Activated naive CD8-positive, alpha-beta T cell treated with anti-CD3 and anti-CD28 coated beads, Interleukin-2, amount 50 U/mL, for 24 hours (primary cell): ENCODE measurements around the gene COA6.

ENCODE experiments used
- ATAC-seq: fragments of 150-1000 bp; cut with Tn5 transposase; one replicate; pipeline ENCODE4 v1.10.0; 2021
- DNase-seq: peaks from one replicate; pipeline ENCODE4 v3.0.0; 2021
- H3K27ac Mint-ChIP-seq: one replicate; pipeline ENCODE4 v1.8.0; 2021; ENCODE audit warnings: mild to moderate bottlenecking, mixed read lengths
- H3K27me3 Mint-ChIP-seq: one replicate; pipeline ENCODE4 v1.8.0; 2021; ENCODE audit warnings: mixed read lengths
- H3K36me3 Mint-ChIP-seq: one replicate; pipeline ENCODE4 v1.8.0; 2021; ENCODE audit warnings: low read depth, mixed read lengths
- H3K4me1 Mint-ChIP-seq: one replicate; pipeline ENCODE4 v1.8.0; 2021; ENCODE audit warnings: mixed read lengths
- H3K4me3 Mint-ChIP-seq: one replicate; pipeline ENCODE4 v1.8.0; 2021; ENCODE audit warnings: mild to moderate bottlenecking, moderate library complexity, mixed read lengths
- H3K9me3 Mint-ChIP-seq: one replicate; pipeline ENCODE4 v1.8.0; 2021; ENCODE audit warnings: mixed read lengths

The COA6 gene

GRCh38 chr1:234373064-234373958, at the start of gene COA6:
TSS of gene COA6 (plus strand) at chr1:234373456. CDS start at chr1:234373467, 11 bp downstream.
- H3K36me3 Mint-ChIP-seq: peaks cover 48% of the 10 kb centered on the region
- H3K9me3 Mint-ChIP-seq: no peaks in the 10 kb centered on the region
- peaks cover 66% of the 10 kb centered on the region for H3K4me1 Mint-ChIP-seq
- peaks cover 2% of the 10 kb centered on the region for H3K27me3 Mint-ChIP-seq
- ATAC-seq (peak; percentile 91), DNase-seq (peak; percentile 91)
- H3K27ac Mint-ChIP-seq: peak within 1 kb of the TSS; percentile 100
- H3K4me3 Mint-ChIP-seq: peak within 1 kb of the TSS; percentile 96

- peaks cover 46% of the 10 kb centered on the region for H3K4me1 Mint-ChIP-seq
- ATAC-seq (no peak), DNase-seq (no peak)
- H3K36me3 Mint-ChIP-seq: no peaks in the 10 kb centered on the region
- no peaks in the 10 kb centered on the region for H3K27me3 Mint-ChIP-seq
- H3K9me3 Mint-ChIP-seq: no peaks in the 10 kb centered on the region
- H3K4me3 Mint-ChIP-seq: no peak overlapping the region
- no peak overlapping the region for H3K27ac Mint-ChIP-seq
Measured at GRCh38 chr1:234324821-234325220, 48.4 kb upstream of the COA6 start.

GRCh38 chr1:234325878-234326496, 47.3 kb upstream of the COA6 start:
- Mint-ChIP-seq H3K4me3 (peak overlapping the region; percentile 80), H3K9me3 (no peaks in the 10 kb centered on the region), H3K27ac (peak overlapping the region; percentile 96)

GRCh38 chr1:234326497-234327366, 46.5 kb upstream of the COA6 start:
- ATAC-seq (peak; percentile 82), DNase-seq (peak; percentile 79)
- Mint-ChIP-seq H3K9me3 (no peaks in the 10 kb centered on the region), H3K4me3 (peak overlapping the region; percentile 80), H3K27me3 (peaks cover 6% of the 10 kb centered on the region), H3K27ac (peak overlapping the region; percentile 96), H3K4me1 (peaks cover 42% of the 10 kb centered on the region), H3K36me3 (no peaks in the 10 kb centered on the region)

More at GRCh38 chr1:234325878-234326496, 47.3 kb upstream of the COA6 start:
- Mint-ChIP-seq H3K27me3 (peaks cover 4% of the 10 kb centered on the region), H3K36me3 (no peaks in the 10 kb centered on the region), H3K4me1 (peaks cover 47% of the 10 kb centered on the region)
- ATAC-seq: peak; percentile 78
- DNase-seq: no peak

- Mint-ChIP-seq H3K4me1 (peaks cover 35% of the 10 kb centered on the region), H3K4me3 (no peak overlapping the region), H3K36me3 (no peaks in the 10 kb centered on the region), H3K27me3 (peaks cover 8% of the 10 kb centered on the region), H3K9me3 (no peaks in the 10 kb centered on the region), H3K27ac (no peak overlapping the region)
- ATAC-seq (no peak), DNase-seq (no peak)
Measured at GRCh38 chr1:234327577-234328164, 45.6 kb upstream of the COA6 start.

- H3K4me1 Mint-ChIP-seq: peaks cover 19% of the 10 kb centered on the region
- ATAC-seq (no peak), DNase-seq (no peak)
- H3K36me3 Mint-ChIP-seq: peaks cover under 1% of the 10 kb centered on the region
- no peak overlapping the region for H3K4me3 Mint-ChIP-seq
- no peak overlapping the region for H3K27ac Mint-ChIP-seq
- H3K27me3 Mint-ChIP-seq: peaks cover 8% of the 10 kb centered on the region
- H3K9me3 Mint-ChIP-seq: peaks cover 3% of the 10 kb centered on the region
Measured at GRCh38 chr1:234330843-234331215, 42.4 kb upstream of the COA6 start.

GRCh38 chr1:234331507-234331906, 41.7 kb upstream of the COA6 start:
- no peak for DNase-seq
- no peak overlapping the region for H3K27ac Mint-ChIP-seq
- no peak for ATAC-seq
- peaks cover 4% of the 10 kb centered on the region for H3K36me3 Mint-ChIP-seq
- H3K9me3 Mint-ChIP-seq: peaks cover 10% of the 10 kb centered on the region
- H3K27me3 Mint-ChIP-seq: peaks cover 8% of the 10 kb centered on the region
- no peak overlapping the region for H3K4me3 Mint-ChIP-seq
- H3K4me1 Mint-ChIP-seq: peaks cover 12% of the 10 kb centered on the region

- H3K4me3 Mint-ChIP-seq: no peak overlapping the region
- peaks cover 19% of the 10 kb centered on the region for H3K9me3 Mint-ChIP-seq
- H3K27me3 Mint-ChIP-seq: peaks cover 4% of the 10 kb centered on the region
- no peak overlapping the region for H3K27ac Mint-ChIP-seq
- H3K4me1 Mint-ChIP-seq: no peaks in the 10 kb centered on the region
- no peak for ATAC-seq
- DNase-seq: no peak
- peaks cover 8% of the 10 kb centered on the region for H3K36me3 Mint-ChIP-seq
Measured at GRCh38 chr1:234336359-234336758, 36.9 kb upstream of the COA6 start.

- Mint-ChIP-seq H3K4me1 (no peaks in the 10 kb centered on the region), H3K27me3 (no peaks in the 10 kb centered on the region), H3K4me3 (no peak overlapping the region), H3K36me3 (peaks cover 8% of the 10 kb centered on the region), H3K9me3 (peaks cover 19% of the 10 kb centered on the region), H3K27ac (no peak overlapping the region)
- no peak for DNase-seq
- no peak for ATAC-seq
Measured at GRCh38 chr1:234337233-234337632, 36.0 kb upstream of the COA6 start.

- no peak for DNase-seq
- H3K4me3 Mint-ChIP-seq: no peak overlapping the region
- no peaks in the 10 kb centered on the region for H3K27me3 Mint-ChIP-seq
- H3K9me3 Mint-ChIP-seq: peaks cover 19% of the 10 kb centered on the region
- no peak for ATAC-seq
- H3K4me1 Mint-ChIP-seq: no peaks in the 10 kb centered on the region
- peaks cover 8% of the 10 kb centered on the region for H3K36me3 Mint-ChIP-seq
- H3K27ac Mint-ChIP-seq: no peak overlapping the region
Measured at GRCh38 chr1:234340528-234340927, 32.7 kb upstream of the COA6 start.

- no peaks in the 10 kb centered on the region for H3K27me3 Mint-ChIP-seq
- H3K9me3 Mint-ChIP-seq: no peaks in the 10 kb centered on the region
- H3K27ac Mint-ChIP-seq: no peak overlapping the region
- DNase-seq (no peak), ATAC-seq (no peak)
- no peaks in the 10 kb centered on the region for H3K36me3 Mint-ChIP-seq
- no peak overlapping the region for H3K4me3 Mint-ChIP-seq
- no peaks in the 10 kb centered on the region for H3K4me1 Mint-ChIP-seq
Measured at GRCh38 chr1:234342774-234343173, 30.5 kb upstream of the COA6 start.

GRCh38 chr1:234345237-234345636, 28.0 kb upstream of the COA6 start:
- peaks cover 2% of the 10 kb centered on the region for H3K27me3 Mint-ChIP-seq
- no peaks in the 10 kb centered on the region for H3K9me3 Mint-ChIP-seq
- ATAC-seq (no peak), DNase-seq (no peak)
- no peak overlapping the region for H3K4me3 Mint-ChIP-seq
- H3K27ac Mint-ChIP-seq: no peak overlapping the region
- H3K36me3 Mint-ChIP-seq: no peaks in the 10 kb centered on the region
- no peaks in the 10 kb centered on the region for H3K4me1 Mint-ChIP-seq

- H3K27ac Mint-ChIP-seq: no peak overlapping the region
- H3K36me3 Mint-ChIP-seq: no peaks in the 10 kb centered on the region
- peaks cover 2% of the 10 kb centered on the region for H3K27me3 Mint-ChIP-seq
- DNase-seq (no peak), ATAC-seq (no peak)
- no peaks in the 10 kb centered on the region for H3K4me1 Mint-ChIP-seq
- no peaks in the 10 kb centered on the region for H3K9me3 Mint-ChIP-seq
- H3K4me3 Mint-ChIP-seq: no peak overlapping the region
Measured at GRCh38 chr1:234348964-234349363, 24.3 kb upstream of the COA6 start.
